Ishikawa (cell line): Measurements from ENCODE around the gene ABCC3.

Experiments
- CEBPB ChIP-seq: IDR thresholded peaks from 2 replicates; pipeline ENCODE4 v1.6.1; 2012
- CREB1 ChIP-seq: IDR thresholded peaks from 2 replicates; pipeline ENCODE4 v1.6.1; 2012; ENCODE audit warnings: low read depth
- EGR1 ChIP-seq: IDR thresholded peaks from 2 replicates; pipeline ENCODE4 v1.6.1; 2012
- EP300 ChIP-seq: IDR thresholded peaks from 2 replicates; pipeline ENCODE4 v1.6.1; 2012; ENCODE audit warnings: borderline replicate concordance
- FOXM1 ChIP-seq: IDR thresholded peaks from 2 replicates; pipeline ENCODE4 v1.6.1; 2012; ENCODE audit warnings: low read depth, borderline replicate concordance
- MAX ChIP-seq: IDR thresholded peaks from 2 replicates; pipeline ENCODE4 v1.6.1; 2012
- NFIC ChIP-seq: IDR thresholded peaks from 2 replicates; pipeline ENCODE4 v1.6.1; 2012
- RAD21 ChIP-seq: IDR thresholded peaks from 2 replicates; pipeline ENCODE4 v1.6.1; 2012; ENCODE audit warnings: low read depth
- REST ChIP-seq: IDR thresholded peaks from 2 replicates; pipeline ENCODE4 v1.6.1; 2012; ENCODE audit warnings: low read depth, mild to moderate bottlenecking
- TCF12 ChIP-seq: IDR thresholded peaks from 2 replicates; pipeline ENCODE4 v1.6.1; 2012; ENCODE audit warnings: low read depth
- TEAD4 ChIP-seq: IDR thresholded peaks from 2 replicates; pipeline ENCODE4 v1.6.1; 2012
- USF1 ChIP-seq: IDR thresholded peaks from 2 replicates; pipeline ENCODE4 v1.6.1; 2012
- ZBTB7A ChIP-seq: IDR thresholded peaks from 2 replicates; pipeline ENCODE4 v1.6.1; 2012; ENCODE audit warnings: low read depth

Gene ABCC3

GRCh38 chr17:50620858-50621257 lies 13.8 kb upstream of the ABCC3 start:
- TF ChIP-seq RAD21 (no peak), TCF12 (no peak), EP300 (no peak), EGR1 (no peak)

GRCh38 chr17:50621574-50622031 lies 13.1 kb upstream of the ABCC3 start:
- no peak for TF ChIP-seq FOXM1
- no peak for TF ChIP-seq REST
- TF ChIP-seq EP300, result no peak
- TF ChIP-seq CREB1, result no peak
- TF ChIP-seq EGR1, result no peak
- TF ChIP-seq NFIC, result no peak

GRCh38 chr17:50624321-50624934 lies 10.3 kb upstream of the ABCC3 start:
- TF ChIP-seq EGR1 (no peak), EP300 (no peak)

- TF ChIP-seq TCF12 (no peak), CREB1 (no peak), TEAD4 (no peak), MAX (no peak), REST (no peak), CEBPB (no peak)
These were observed 9.4 kb upstream of the ABCC3 start for GRCh38 chr17:50625032-50625871.

- TF ChIP-seq RAD21 (peak; percentile 85), EP300 (no peak), CREB1 (no peak), TCF12 (no peak), ZBTB7A (no peak), FOXM1 (no peak)
These were observed 8.6 kb upstream of the ABCC3 start for GRCh38 chr17:50626037-50626574.

- TF ChIP-seq NFIC (no peak), EP300 (no peak), EGR1 (no peak), USF1 (no peak)
These were observed 7.5 kb upstream of the ABCC3 start for GRCh38 chr17:50627036-50627781.
